HG03571 (cell line): ENCODE data around the gene POPDC3.
"Not testable (repeated sequence)": the region's sequence is repeated elsewhere in the genome, so short reads cannot be mapped to it uniquely, and the experiment has no call there.

ENCODE experiments used
- ATAC-seq: cut with Tn5 transposase; IDR thresholded peaks from one replicate; pipeline ENCODE4 v1.9.1; 2021; ENCODE audit not compliant: unreplicated experiment

Gene POPDC3

GRCh38 chr6:105179244-105180065 is at the start of gene POPDC3:
TSS of gene POPDC3 (minus strand) at chr6:105180014. CDS start at chr6:105161909, 18,105 bp downstream.
- ATAC-seq: no peak

GRCh38 chr6:105227295-105227767 is 47.5 kb upstream of the POPDC3 start:
- ATAC-seq: no peak

- ATAC-seq: no peak
These were observed 46.9 kb upstream of the POPDC3 start for GRCh38 chr6:105226598-105227294.

- no peak for ATAC-seq
These were observed 43.4 kb upstream of the POPDC3 start for GRCh38 chr6:105223242-105223641.

- ATAC-seq: not testable (repeated sequence)
These were observed 41.4 kb upstream of the POPDC3 start for GRCh38 chr6:105221219-105221618.

- ATAC-seq: no peak
These were observed 40.4 kb upstream of the POPDC3 start for GRCh38 chr6:105220186-105220585.

- not testable (repeated sequence) for ATAC-seq
These were observed 39.4 kb upstream of the POPDC3 start for GRCh38 chr6:105219218-105219617.

- ATAC-seq: no peak
These were observed 35.7 kb upstream of the POPDC3 start for GRCh38 chr6:105215506-105215905.

- no peak for ATAC-seq
These were observed 34.9 kb upstream of the POPDC3 start for GRCh38 chr6:105214668-105215067.

GRCh38 chr6:105213272-105213671 is 33.5 kb upstream of the POPDC3 start:
- no peak for ATAC-seq

- ATAC-seq: peak; percentile 62
These were observed 32.8 kb upstream of the POPDC3 start for GRCh38 chr6:105212587-105212986.

GRCh38 chr6:105211831-105212230 is 32.0 kb upstream of the POPDC3 start:
- ATAC-seq: no peak

- ATAC-seq: no peak
These were observed 31.2 kb upstream of the POPDC3 start for GRCh38 chr6:105210932-105211531.

GRCh38 chr6:105209950-105210706 is 30.3 kb upstream of the POPDC3 start:
- no peak for ATAC-seq

- no peak for ATAC-seq
These were observed 27.9 kb upstream of the POPDC3 start for GRCh38 chr6:105207524-105208269.

GRCh38 chr6:105204768-105205167 is 25.0 kb upstream of the POPDC3 start:
- no peak for ATAC-seq

- no peak for ATAC-seq
These were observed 24.5 kb upstream of the POPDC3 start for GRCh38 chr6:105204331-105204730.

- no peak for ATAC-seq
These were observed 22.7 kb upstream of the POPDC3 start for GRCh38 chr6:105202486-105202885.

GRCh38 chr6:105200133-105200730 is 20.4 kb upstream of the POPDC3 start:
- no peak for ATAC-seq

- no peak for ATAC-seq
These were observed 19.9 kb upstream of the POPDC3 start for GRCh38 chr6:105199711-105200110.
